ENCODE measurements around the gene AK1. TPM values are rescaled to one million over a fixed set of nuclear protein-coding genes. Genes with fewer than 3 reads are reported as not detected.

The AK1 gene
- total and polyA plus RNA-seq, 2 experiments from 2014 or later, result 16.2 to 35.5 TPM

DNA sequence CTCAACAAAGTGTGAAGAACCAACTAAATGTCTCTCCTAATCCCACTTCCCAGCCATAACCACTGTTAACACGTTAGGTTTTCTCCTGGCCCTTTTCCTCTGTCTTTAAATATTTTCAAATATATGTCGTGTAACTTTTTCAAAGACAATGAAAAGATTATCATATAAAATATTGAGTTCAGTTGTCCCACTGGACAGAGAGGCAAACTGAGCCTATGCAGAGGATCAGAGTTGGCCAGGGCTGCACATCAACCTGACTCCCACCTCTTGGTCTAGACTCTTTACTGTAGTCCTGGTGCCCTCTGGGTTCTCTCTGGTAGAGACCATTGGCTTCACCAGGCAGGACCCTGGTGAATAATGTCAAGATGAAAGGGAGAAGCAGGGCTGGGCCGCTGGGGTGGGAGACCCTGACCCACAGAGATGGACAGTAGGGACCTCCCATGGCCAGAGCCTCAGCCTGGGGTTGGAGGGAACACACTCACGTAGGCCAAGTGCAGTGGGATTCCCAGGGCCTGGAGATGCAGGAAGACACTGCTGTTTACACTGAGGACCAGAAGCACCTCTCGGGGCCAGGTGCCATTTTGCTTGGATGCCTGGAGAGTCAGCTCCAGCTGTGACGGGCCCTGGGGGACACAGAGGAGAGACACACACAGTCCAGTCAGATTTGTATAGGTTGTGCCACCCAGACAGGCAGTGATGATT, 48.1 kb downstream of the AK1 start (continued):
- TF ChIP-seq, protein P1, sequence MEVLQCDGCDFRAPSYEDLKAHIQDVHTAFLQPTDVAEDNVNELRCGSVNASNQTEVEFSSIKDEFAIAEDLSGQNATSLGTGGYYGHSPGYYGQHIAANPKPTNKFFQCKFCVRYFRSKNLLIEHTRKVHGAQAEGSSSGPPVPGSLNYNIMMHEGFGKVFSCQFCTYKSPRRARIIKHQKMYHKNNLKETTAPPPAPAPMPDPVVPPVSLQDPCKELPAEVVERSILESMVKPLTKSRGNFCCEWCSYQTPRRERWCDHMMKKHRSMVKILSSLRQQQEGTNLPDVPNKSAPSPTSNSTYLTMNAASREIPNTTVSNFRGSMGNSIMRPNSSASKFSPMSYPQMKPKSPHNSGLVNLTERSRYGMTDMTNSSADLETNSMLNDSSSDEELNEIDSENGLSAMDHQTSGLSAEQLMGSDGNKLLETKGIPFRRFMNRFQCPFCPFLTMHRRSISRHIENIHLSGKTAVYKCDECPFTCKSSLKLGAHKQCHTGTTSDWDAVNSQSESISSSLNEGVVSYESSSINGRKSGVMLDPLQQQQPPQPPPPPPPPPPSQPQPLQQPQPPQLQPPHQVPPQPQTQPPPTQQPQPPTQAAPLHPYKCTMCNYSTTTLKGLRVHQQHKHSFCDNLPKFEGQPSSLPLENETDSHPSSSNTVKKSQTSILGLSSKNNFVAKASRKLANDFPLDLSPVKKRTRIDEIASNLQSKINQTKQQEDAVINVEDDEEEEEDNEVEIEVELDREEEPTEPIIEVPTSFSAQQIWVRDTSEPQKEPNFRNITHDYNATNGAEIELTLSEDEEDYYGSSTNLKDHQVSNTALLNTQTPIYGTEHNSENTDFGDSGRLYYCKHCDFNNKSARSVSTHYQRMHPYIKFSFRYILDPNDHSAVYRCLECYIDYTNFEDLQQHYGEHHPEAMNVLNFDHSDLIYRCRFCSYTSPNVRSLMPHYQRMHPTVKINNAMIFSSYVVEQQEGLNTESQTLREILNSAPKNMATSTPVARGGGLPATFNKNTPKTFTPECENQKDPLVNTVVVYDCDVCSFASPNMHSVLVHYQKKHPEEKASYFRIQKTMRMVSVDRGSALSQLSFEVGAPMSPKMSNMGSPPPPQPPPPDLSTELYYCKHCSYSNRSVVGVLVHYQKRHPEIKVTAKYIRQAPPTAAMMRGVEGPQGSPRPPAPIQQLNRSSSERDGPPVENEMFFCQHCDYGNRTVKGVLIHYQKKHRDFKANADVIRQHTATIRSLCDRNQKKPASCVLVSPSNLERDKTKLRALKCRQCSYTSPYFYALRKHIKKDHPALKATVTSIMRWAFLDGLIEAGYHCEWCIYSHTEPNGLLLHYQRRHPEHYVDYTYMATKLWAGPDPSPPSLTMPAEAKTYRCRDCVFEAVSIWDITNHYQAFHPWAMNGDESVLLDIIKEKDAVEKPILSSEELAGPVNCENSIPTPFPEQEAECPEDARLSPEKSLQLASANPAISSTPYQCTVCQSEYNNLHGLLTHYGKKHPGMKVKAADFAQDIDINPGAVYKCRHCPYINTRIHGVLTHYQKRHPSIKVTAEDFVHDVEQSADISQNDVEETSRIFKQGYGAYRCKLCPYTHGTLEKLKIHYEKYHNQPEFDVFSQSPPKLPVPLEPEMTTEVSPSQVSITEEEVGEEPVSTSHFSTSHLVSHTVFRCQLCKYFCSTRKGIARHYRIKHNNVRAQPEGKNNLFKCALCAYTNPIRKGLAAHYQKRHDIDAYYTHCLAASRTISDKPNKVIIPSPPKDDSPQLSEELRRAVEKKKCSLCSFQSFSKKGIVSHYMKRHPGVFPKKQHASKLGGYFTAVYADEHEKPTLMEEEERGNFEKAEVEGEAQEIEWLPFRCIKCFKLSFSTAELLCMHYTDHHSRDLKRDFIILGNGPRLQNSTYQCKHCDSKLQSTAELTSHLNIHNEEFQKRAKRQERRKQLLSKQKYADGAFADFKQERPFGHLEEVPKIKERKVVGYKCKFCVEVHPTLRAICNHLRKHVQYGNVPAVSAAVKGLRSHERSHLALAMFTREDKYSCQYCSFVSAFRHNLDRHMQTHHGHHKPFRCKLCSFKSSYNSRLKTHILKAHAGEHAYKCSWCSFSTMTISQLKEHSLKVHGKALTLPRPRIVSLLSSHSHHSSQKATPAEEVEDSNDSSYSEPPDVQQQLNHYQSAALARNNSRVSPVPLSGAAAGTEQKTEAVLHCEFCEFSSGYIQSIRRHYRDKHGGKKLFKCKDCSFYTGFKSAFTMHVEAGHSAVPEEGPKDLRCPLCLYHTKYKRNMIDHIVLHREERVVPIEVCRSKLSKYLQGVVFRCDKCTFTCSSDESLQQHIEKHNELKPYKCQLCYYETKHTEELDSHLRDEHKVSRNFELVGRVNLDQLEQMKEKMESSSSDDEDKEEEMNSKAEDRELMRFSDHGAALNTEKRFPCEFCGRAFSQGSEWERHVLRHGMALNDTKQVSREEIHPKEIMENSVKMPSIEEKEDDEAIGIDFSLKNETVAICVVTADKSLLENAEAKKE (CRISPR knock-in tag; IDR thresholded peaks at IDR 0.05), result no peak
- TF ChIP-seq STAT1 (IDR thresholded peaks at IDR 0.05; ENCODE audit: unreplicated experiment) (no peak), NANOG (IDR thresholded peaks at IDR 0.05; ENCODE audit: borderline replicate concordance) (no peak)

DNA sequence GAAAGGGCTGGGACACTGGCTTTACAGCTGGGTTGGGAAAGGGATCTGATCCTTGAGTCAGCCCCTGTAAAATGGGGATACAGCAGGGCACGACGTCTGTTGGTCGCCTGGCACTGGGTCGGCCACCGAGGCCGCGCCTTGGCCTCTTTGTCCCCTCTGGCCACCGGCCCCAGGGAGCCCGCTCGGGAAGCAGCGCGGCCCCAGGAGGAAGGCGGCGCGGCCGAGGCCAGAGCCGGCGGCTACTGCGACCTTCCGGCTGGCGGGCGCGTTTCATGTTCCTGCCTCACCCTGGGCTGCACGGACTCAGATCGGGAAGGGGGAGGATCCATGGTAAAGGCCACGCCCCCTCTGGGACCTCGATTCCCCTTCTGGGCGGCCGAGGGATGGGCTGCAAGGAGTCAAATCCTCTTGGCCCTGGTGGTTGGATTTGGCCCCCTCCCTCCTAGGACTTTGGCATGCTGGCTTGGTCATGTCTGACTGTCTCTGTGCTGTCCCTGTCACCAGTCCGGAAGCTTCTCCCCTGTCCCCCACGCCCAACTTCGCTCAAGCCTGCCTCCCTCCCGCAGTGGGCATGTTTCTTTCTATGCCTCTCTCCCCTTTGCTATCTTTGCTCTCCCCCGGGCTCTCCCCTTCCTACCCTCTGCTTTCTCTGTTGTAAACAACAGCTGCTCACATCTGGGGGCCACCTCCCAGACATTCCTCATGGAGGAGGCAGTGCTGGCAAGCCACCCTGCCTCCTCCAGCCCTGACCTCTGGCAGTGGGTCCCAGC, 49.0 kb downstream of the AK1 start:
- no peaks in the 10 kb centered on the region for H3K79me2 ChIP-seq (replicated peaks; ENCODE audit: insufficient read depth)
- peak; percentile 99 for DNase-seq (ENCODE audit: low spot score)
- H4K20me1 ChIP-seq (replicated peaks; ENCODE audit: insufficient read depth), result no peaks in the 10 kb centered on the region
- H3K36me3 Mint-ChIP-seq (ENCODE audit: low read depth), result no peaks in the 10 kb centered on the region
- peak overlapping the region; percentile 53 for H3K4me3 ChIP-seq
- H3K27me3 ChIP-seq (ENCODE audit: insufficient read depth), result peaks cover 12% of the 10 kb centered on the region; the same call in 1 of the 2 replicates
- peaks cover 14% of the 10 kb centered on the region for H3F3A ChIP-seq (replicated peaks; ENCODE audit: low read depth)
- H3K27ac ChIP-seq (ENCODE audit: low read depth), result peak overlapping the region; percentile 75
- no peaks in the 10 kb centered on the region for H3K9me2 ChIP-seq (ENCODE audit: insufficient read depth)
- no peaks in the 10 kb centered on the region; the same call in 2 of the 3 replicates for H3K9me3 Mint-ChIP-seq
- no peak overlapping the region; the same call in 1 of the 2 replicates for H3K27ac Mint-ChIP-seq
- H3K27me3 Mint-ChIP-seq (ENCODE audit: insufficient read depth, low read depth, poor library complexity), result peaks cover 20% of the 10 kb centered on the region
- no peaks in the 10 kb centered on the region; the same call in 1 of the 2 replicates for H3K36me3 ChIP-seq (ENCODE audit: insufficient read depth)
- peak overlapping the region; percentile 67 for H3K4me3 Mint-ChIP-seq
- H2AFZ ChIP-seq, result peak overlapping the region; percentile 97
- H3K4me2 ChIP-seq, result peak overlapping the region; percentile 80
- peaks cover 37% of the 10 kb centered on the region for H3K4me1 Mint-ChIP-seq
- peak; percentile 76 for ATAC-seq
- peaks cover 8% of the 10 kb centered on the region for H3K4me1 ChIP-seq (ENCODE audit: insufficient read depth)
- TF ChIP-seq CREB1 (CRISPR knock-in tag; IDR thresholded peaks at IDR 0.05; ENCODE audit: low read depth) (no peak), STAT1 (IDR thresholded peaks at IDR 0.05; ENCODE audit: unreplicated experiment) (no peak), EZH2phosphoT487 (IDR thresholded peaks at IDR 0.05; ENCODE audit: unreplicated experiment) (no peak), EZH2 (IDR thresholded peaks at IDR 0.05; ENCODE audit: low read depth, unreplicated experiment) (no peak), ZNF331 (CRISPR knock-in tag; IDR thresholded peaks at IDR 0.05; ENCODE audit: low read depth) (no peak), POLR2AphosphoS5 (IDR thresholded peaks at IDR 0.05; ENCODE audit: low read depth) (peak; percentile 67)
- TF ChIP-seq, protein P2, sequence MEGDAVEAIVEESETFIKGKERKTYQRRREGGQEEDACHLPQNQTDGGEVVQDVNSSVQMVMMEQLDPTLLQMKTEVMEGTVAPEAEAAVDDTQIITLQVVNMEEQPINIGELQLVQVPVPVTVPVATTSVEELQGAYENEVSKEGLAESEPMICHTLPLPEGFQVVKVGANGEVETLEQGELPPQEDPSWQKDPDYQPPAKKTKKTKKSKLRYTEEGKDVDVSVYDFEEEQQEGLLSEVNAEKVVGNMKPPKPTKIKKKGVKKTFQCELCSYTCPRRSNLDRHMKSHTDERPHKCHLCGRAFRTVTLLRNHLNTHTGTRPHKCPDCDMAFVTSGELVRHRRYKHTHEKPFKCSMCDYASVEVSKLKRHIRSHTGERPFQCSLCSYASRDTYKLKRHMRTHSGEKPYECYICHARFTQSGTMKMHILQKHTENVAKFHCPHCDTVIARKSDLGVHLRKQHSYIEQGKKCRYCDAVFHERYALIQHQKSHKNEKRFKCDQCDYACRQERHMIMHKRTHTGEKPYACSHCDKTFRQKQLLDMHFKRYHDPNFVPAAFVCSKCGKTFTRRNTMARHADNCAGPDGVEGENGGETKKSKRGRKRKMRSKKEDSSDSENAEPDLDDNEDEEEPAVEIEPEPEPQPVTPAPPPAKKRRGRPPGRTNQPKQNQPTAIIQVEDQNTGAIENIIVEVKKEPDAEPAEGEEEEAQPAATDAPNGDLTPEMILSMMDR (conservative IDR thresholded peaks at IDR 0.05; ENCODE audit: low read depth in 2 of 2), result peak in 1 of 2 experiments; percentile 16; a peak in 2 of 4 replicates
- TF ChIP-seq, protein P3, sequence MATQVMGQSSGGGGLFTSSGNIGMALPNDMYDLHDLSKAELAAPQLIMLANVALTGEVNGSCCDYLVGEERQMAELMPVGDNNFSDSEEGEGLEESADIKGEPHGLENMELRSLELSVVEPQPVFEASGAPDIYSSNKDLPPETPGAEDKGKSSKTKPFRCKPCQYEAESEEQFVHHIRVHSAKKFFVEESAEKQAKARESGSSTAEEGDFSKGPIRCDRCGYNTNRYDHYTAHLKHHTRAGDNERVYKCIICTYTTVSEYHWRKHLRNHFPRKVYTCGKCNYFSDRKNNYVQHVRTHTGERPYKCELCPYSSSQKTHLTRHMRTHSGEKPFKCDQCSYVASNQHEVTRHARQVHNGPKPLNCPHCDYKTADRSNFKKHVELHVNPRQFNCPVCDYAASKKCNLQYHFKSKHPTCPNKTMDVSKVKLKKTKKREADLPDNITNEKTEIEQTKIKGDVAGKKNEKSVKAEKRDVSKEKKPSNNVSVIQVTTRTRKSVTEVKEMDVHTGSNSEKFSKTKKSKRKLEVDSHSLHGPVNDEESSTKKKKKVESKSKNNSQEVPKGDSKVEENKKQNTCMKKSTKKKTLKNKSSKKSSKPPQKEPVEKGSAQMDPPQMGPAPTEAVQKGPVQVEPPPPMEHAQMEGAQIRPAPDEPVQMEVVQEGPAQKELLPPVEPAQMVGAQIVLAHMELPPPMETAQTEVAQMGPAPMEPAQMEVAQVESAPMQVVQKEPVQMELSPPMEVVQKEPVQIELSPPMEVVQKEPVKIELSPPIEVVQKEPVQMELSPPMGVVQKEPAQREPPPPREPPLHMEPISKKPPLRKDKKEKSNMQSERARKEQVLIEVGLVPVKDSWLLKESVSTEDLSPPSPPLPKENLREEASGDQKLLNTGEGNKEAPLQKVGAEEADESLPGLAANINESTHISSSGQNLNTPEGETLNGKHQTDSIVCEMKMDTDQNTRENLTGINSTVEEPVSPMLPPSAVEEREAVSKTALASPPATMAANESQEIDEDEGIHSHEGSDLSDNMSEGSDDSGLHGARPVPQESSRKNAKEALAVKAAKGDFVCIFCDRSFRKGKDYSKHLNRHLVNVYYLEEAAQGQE (IDR thresholded peaks at IDR 0.05; ENCODE audit: unreplicated experiment), result no peak

All from GM23338 (cell line).